ENCODE results near the gene TFDP2. TPM values are rescaled to one million over a fixed set of nuclear protein-coding genes. Genes with fewer than 3 reads are reported as not detected.

TFDP2 gene
- total and polyA plus RNA-seq, 4 donors = 13.3 to 62.5 (median 27.8) TPM

DNA sequence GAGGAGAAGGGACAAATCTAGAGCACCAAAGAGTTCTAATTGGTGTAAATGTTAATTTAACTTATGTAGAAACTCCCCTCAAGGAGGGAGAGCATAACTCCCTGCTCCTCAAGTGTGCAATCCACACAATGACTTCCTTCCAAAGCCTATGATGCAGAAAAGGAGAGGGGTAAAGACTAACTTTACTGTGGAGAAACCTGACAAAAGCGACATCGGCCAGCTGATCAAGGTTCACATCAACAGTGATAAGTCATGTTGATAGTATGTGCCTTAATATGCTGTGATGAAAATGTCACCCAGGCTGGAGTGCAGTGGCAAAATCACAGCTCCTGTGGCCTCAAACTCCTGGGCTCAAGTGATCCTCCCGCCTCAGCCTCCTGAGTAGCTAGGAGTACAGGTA, 76.5 kb downstream of the TFDP2 start:
- H3K27me3 ChIP-seq (ENCODE audit: control insufficient read depth in 1 of 2, insufficient read depth in 2 of 2, low read length in 1 of 2) = no peaks in the 10 kb centered on the region
- no peaks in the 10 kb centered on the region for H3K36me3 ChIP-seq (ENCODE audit: control insufficient read depth in 1 of 2, insufficient read depth in 2 of 2, low read length in 1 of 2)
- no peaks in the 10 kb centered on the region for H3K4me1 ChIP-seq (ENCODE audit: control insufficient read depth in 1 of 2, insufficient read depth in 2 of 2, low read length in 2 of 2)
- intact Hi-C loops (cut with DNase I) = no loop called here
- no peak for ATAC-seq (ENCODE audit: low FRiP score)
- WGBS, 2 donors = 96 to 98% methylated on average over 3 of the region's 3 CpGs
- H3K9me3 ChIP-seq (ENCODE audit: control insufficient read depth, low read length) = no peaks in the 10 kb centered on the region
- DNase-seq = no peak
- no peak overlapping the region for H3K4me3 ChIP-seq (ENCODE audit: low read length in 2 of 2)
- no peak overlapping the region for H3K27ac ChIP-seq (ENCODE audit: low read depth in 1 of 2, low read length in 2 of 2)

DNA sequence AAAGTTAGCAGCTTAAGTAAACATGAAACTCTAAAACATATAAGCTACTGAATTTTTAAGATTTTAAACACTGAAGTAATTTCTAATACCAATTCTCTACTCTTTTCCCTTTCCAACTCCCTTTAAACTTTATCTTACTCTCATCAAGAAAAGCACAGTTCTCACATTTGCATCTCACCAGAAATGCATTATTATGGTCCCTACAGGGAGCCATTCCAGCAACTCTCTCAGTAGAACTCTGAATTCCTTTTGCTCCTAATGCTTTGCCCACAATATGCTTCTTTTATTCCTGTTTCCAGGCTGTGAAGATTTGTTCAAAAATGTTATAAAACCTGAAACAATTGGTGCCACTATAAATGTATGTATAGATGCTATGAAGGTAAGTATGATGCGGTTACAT, 83.4 kb downstream of the TFDP2 start:
- Histone ChIP-seq H3K4me3 (ENCODE audit: low read length in 2 of 2) (no peak overlapping the region), H3K27ac (ENCODE audit: low read depth in 1 of 2, low read length in 2 of 2) (no peak overlapping the region), H3K4me1 (ENCODE audit: control insufficient read depth in 1 of 2, insufficient read depth in 2 of 2, low read length in 2 of 2) (no peaks in the 10 kb centered on the region), H3K36me3 (ENCODE audit: control insufficient read depth in 1 of 2, insufficient read depth in 2 of 2, low read length in 1 of 2) (no peaks in the 10 kb centered on the region), H3K9me3 (ENCODE audit: control insufficient read depth, low read length) (no peaks in the 10 kb centered on the region), H3K27me3 (ENCODE audit: control insufficient read depth in 1 of 2, insufficient read depth in 2 of 2, low read length in 1 of 2) (no peaks in the 10 kb centered on the region)
- no peak for DNase-seq
- ATAC-seq (ENCODE audit: low FRiP score) = no peak
- intact Hi-C loops (cut with DNase I) = no loop called here
- WGBS, 2 donors = 96 to 99% methylated on average over 1 of the region's 1 CpG

DNA sequence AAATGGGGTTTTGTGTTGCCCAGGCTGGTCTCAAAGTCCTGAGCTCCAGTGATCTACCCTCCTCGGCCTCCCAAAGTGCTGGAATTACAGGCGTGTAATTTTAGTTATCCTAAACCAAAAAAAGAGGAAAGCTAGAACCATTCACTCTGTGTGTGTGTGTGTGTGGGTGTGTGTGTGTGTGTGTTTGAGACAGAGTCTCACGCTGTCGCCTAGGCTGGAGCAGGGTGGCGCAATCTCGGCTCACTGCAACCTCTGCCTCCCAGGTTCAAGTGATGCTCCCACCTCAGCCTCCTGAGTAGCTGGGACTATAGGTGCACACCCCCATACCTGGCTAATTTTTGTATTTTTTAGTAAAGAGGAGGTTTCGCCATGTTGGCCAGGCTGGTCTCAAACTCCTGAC, 84.0 kb downstream of the TFDP2 start:
- 95 to 96% methylated on average over 7 of the region's 7 CpGs for WGBS, 2 donors
- Histone ChIP-seq H3K36me3 (ENCODE audit: control insufficient read depth in 1 of 2, insufficient read depth in 2 of 2, low read length in 1 of 2) (no peaks in the 10 kb centered on the region), H3K4me1 (ENCODE audit: control insufficient read depth in 1 of 2, insufficient read depth in 2 of 2, low read length in 2 of 2) (no peaks in the 10 kb centered on the region), H3K27me3 (ENCODE audit: control insufficient read depth in 1 of 2, insufficient read depth in 2 of 2, low read length in 1 of 2) (no peaks in the 10 kb centered on the region), H3K27ac (ENCODE audit: low read depth in 1 of 2, low read length in 2 of 2) (no peak overlapping the region), H3K4me3 (ENCODE audit: low read length in 2 of 2) (no peak overlapping the region), H3K9me3 (ENCODE audit: control insufficient read depth, low read length) (no peaks in the 10 kb centered on the region)
- intact Hi-C loops (cut with DNase I) = no loop called here
- ATAC-seq (ENCODE audit: low FRiP score) = no peak
- DNase-seq = no peak

DNA sequence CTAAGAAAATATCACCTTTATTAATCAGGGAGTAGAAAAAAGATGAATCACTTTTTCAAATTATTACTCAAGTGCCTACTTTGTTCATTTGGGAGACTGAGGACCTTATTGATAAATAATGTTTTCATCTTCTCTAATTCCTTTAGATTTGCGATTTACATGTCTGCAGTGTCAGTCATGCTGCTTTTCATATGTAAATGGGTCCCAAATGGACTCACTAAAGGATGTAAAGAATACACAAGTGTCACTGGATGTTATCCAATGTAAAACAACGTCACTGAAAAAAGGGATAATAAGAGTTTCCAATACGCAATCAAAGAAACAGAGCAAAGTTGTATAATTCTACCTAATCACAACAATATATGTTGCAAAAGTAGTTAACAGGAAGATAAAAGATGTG, 84.9 kb downstream of the TFDP2 start:
- intact Hi-C loops (cut with DNase I) = no loop called here
- Histone ChIP-seq H3K36me3 (ENCODE audit: control insufficient read depth in 1 of 2, insufficient read depth in 2 of 2, low read length in 1 of 2) (no peaks in the 10 kb centered on the region), H3K9me3 (ENCODE audit: control insufficient read depth, low read length) (no peaks in the 10 kb centered on the region), H3K27ac (ENCODE audit: low read depth in 1 of 2, low read length in 2 of 2) (no peak overlapping the region), H3K4me3 (ENCODE audit: low read length in 2 of 2) (no peak overlapping the region), H3K4me1 (ENCODE audit: control insufficient read depth in 1 of 2, insufficient read depth in 2 of 2, low read length in 2 of 2) (no peaks in the 10 kb centered on the region), H3K27me3 (ENCODE audit: control insufficient read depth in 1 of 2, insufficient read depth in 2 of 2, low read length in 1 of 2) (no peaks in the 10 kb centered on the region)
- DNase-seq = no peak
- ATAC-seq (ENCODE audit: low FRiP score) = no peak
- WGBS, 2 donors = 91 to 92% methylated on average over 3 of the region's 3 CpGs

DNA sequence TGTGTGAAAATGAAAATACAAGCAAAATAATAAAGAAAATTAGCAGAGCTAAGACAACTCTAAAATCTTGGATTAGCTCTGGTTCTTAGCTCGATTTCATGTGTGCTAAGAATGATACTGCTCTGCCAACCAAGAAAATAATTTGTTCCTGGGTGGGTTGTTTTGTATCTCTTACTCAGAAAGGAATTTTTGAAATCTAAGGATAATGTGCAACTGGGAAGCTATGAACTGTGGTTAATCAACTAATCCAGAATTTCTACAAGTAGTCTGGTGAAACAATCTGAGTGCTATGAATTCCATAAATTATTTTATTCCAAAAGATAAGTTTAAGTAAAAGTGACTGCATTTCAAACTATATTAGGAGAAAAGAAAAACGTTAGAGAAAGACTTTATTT, 92.0 kb downstream of the TFDP2 start:
- Histone ChIP-seq H3K4me1 (ENCODE audit: control insufficient read depth in 1 of 2, insufficient read depth in 2 of 2, low read length in 2 of 2) (no peaks in the 10 kb centered on the region), H3K36me3 (ENCODE audit: control insufficient read depth in 1 of 2, insufficient read depth in 2 of 2, low read length in 1 of 2) (no peaks in the 10 kb centered on the region), H3K27me3 (ENCODE audit: control insufficient read depth in 1 of 2, insufficient read depth in 2 of 2, low read length in 1 of 2) (no peaks in the 10 kb centered on the region), H3K4me3 (ENCODE audit: low read length in 2 of 2) (no peak overlapping the region), H3K9me3 (ENCODE audit: control insufficient read depth, low read length) (no peaks in the 10 kb centered on the region), H3K27ac (ENCODE audit: low read depth in 1 of 2, low read length in 2 of 2) (no peak overlapping the region)
- intact Hi-C loops (cut with DNase I) = no loop called here
- 12 to 13% methylated on average over 2 of the region's 2 CpGs for WGBS, 2 donors
- DNase-seq = no peak
- ATAC-seq (ENCODE audit: low FRiP score) = no peak

DNA sequence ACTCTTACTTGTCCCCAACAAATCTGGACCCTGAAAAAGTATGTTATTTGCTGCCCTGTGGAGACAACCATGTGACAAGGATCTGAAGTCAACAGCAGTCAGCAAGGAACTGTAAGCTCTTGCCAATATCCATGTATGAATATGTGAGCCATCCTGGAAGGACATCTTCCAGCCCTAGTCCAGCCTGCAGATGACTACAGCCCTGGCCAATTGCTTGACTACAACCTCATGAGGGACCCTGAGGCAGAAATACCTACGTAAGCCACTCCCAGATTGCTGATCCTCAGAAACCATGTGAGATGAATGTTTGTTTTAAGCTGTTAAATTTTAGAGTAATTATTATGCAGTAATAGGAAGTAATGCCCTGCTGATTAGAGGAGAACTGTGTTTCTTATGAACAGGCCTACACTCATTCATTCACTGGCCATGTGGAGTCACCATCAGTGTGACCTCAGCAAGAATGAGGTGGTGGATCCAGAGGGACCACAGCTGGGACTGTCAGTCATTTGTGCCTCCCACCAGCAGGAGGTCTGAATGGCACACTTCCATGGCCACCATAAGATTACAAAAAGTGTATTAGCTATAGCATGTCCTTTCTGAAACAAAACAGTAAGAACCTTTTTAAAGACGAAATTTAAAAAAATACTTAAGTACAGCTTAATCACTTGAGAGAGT, 92.6 kb downstream of the TFDP2 start:
- DNase-seq = no peak
- no peaks in the 10 kb centered on the region for H3K4me1 ChIP-seq (ENCODE audit: control insufficient read depth in 1 of 2, insufficient read depth in 2 of 2, low read length in 2 of 2)
- H3K36me3 ChIP-seq (ENCODE audit: control insufficient read depth in 1 of 2, insufficient read depth in 2 of 2, low read length in 1 of 2) = no peaks in the 10 kb centered on the region
- no peak for ATAC-seq (ENCODE audit: low FRiP score)
- no peaks in the 10 kb centered on the region for H3K9me3 ChIP-seq (ENCODE audit: control insufficient read depth, low read length)
- no peak overlapping the region for H3K4me3 ChIP-seq (ENCODE audit: low read length in 2 of 2)
- no peak overlapping the region for H3K27ac ChIP-seq (ENCODE audit: low read depth in 1 of 2, low read length in 2 of 2)
- intact Hi-C loops (cut with DNase I) = no loop called here
- no peaks in the 10 kb centered on the region for H3K27me3 ChIP-seq (ENCODE audit: control insufficient read depth in 1 of 2, insufficient read depth in 2 of 2, low read length in 1 of 2)
- WGBS, 2 donors = 73 to 78% methylated on average over 2 of the region's 2 CpGs

DNA sequence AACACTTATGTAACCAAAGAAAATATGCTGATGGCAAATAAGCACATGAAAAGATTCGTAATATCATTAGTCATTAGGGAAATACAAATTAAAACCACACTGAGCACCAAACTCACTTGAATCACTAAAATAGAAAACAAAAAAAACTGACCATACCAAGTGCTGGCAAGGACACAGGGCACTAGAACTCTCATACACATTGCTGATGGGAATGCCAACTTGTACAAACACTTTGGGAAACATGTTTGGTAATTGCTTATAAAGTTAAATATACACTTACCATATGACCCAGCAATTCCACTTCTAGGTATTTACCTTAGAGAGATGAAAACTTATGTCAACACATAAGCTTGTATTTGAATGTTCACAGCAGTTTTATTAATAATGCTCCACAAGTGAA, 95.5 kb downstream of the TFDP2 start:
- ATAC-seq (ENCODE audit: low FRiP score) = no peak
- intact Hi-C loops (cut with DNase I) = no loop called here
- Histone ChIP-seq H3K4me1 (ENCODE audit: control insufficient read depth in 1 of 2, insufficient read depth in 2 of 2, low read length in 2 of 2) (no peaks in the 10 kb centered on the region), H3K36me3 (ENCODE audit: control insufficient read depth in 1 of 2, insufficient read depth in 2 of 2, low read length in 1 of 2) (no peaks in the 10 kb centered on the region), H3K27ac (ENCODE audit: low read depth in 1 of 2, low read length in 2 of 2) (no peak overlapping the region), H3K4me3 (ENCODE audit: low read length in 2 of 2) (no peak overlapping the region), H3K9me3 (ENCODE audit: control insufficient read depth, low read length) (no peaks in the 10 kb centered on the region), H3K27me3 (ENCODE audit: control insufficient read depth in 1 of 2, insufficient read depth in 2 of 2, low read length in 1 of 2) (no peaks in the 10 kb centered on the region)
- 59 to 65% methylated on average over 1 of the region's 1 CpG for WGBS, 2 donors
- no peak for DNase-seq

DNA sequence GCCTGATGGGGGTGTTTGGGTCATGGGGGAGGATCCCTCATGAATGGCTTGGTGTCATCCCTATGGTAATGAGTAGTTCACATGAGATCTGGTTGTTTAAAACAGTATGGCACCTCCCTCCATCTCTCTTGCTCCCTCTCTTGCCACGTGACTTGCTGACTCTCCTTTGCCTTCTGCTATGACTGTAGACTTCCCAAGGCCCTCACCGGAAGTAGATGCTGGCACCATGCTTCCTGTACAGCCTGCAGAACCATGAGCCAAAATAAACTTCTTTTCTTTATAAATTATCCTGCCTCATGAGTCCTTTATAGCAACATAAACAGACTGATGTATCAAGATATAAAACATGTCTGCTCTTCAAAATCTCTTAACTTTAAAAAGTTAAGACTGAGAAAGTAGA, 96.1 kb downstream of the TFDP2 start:
- no peaks in the 10 kb centered on the region for H3K9me3 ChIP-seq (ENCODE audit: control insufficient read depth, low read length)
- H3K27ac ChIP-seq (ENCODE audit: low read depth in 1 of 2, low read length in 2 of 2) = no peak overlapping the region
- WGBS, 2 donors = 7% methylated on average over 2 of the region's 2 CpGs
- intact Hi-C loops (cut with DNase I) = no loop called here
- ATAC-seq (ENCODE audit: low FRiP score) (no peak), DNase-seq (no peak)
- no peaks in the 10 kb centered on the region for H3K27me3 ChIP-seq (ENCODE audit: control insufficient read depth in 1 of 2, insufficient read depth in 2 of 2, low read length in 1 of 2)
- H3K36me3 ChIP-seq (ENCODE audit: control insufficient read depth in 1 of 2, insufficient read depth in 2 of 2, low read length in 1 of 2) = no peaks in the 10 kb centered on the region
- no peak overlapping the region for H3K4me3 ChIP-seq (ENCODE audit: low read length in 2 of 2)
- no peaks in the 10 kb centered on the region for H3K4me1 ChIP-seq (ENCODE audit: control insufficient read depth in 1 of 2, insufficient read depth in 2 of 2, low read length in 2 of 2)

DNA sequence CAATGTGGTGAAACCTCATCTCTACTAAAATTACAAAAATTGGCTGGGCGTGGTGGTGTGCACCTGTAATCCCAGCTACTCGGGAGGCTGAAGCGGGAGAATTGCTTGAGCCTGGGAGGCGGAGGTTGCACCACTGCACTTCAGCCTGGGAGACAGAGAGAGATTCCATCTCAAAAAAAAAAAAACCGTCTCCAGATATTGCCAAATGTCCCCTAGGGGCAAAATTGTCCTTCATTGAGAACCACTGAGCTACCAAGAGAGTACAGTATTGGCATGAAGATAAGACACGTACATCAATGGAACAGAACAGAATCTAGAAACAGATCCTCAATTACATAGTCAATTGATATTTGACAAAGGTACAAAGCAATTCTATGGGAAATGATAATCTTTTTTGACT, 98.0 kb downstream of the TFDP2 start:
- DNase-seq (no peak), ATAC-seq (ENCODE audit: low FRiP score) (no peak)
- Histone ChIP-seq H3K36me3 (ENCODE audit: control insufficient read depth in 1 of 2, insufficient read depth in 2 of 2, low read length in 1 of 2) (no peaks in the 10 kb centered on the region), H3K4me1 (ENCODE audit: control insufficient read depth in 1 of 2, insufficient read depth in 2 of 2, low read length in 2 of 2) (no peaks in the 10 kb centered on the region), H3K27ac (ENCODE audit: low read depth in 1 of 2, low read length in 2 of 2) (no peak overlapping the region), H3K9me3 (ENCODE audit: control insufficient read depth, low read length) (no peaks in the 10 kb centered on the region), H3K27me3 (ENCODE audit: control insufficient read depth in 1 of 2, insufficient read depth in 2 of 2, low read length in 1 of 2) (no peaks in the 10 kb centered on the region), H3K4me3 (ENCODE audit: low read length in 2 of 2) (no peak overlapping the region)
- 96 to 98% methylated on average over 6 of the region's 6 CpGs for WGBS, 2 donors
- intact Hi-C loops (cut with DNase I) = no loop called here

Data from aorta (tissue), 5 donors.